GM15510 (cell line): ENCODE measurements around the gene OXT.
A peak's percentile ranks its signal among the peaks of the same experiment; 100 is the strongest.

Experiments used
- POLR2A ChIP-seq: IDR thresholded peaks from 3 replicates; pipeline ENCODE4 v1.6.1; 2011; ENCODE audit warnings: borderline replicate concordance; ENCODE audit not compliant: insufficient read length; ENCODE audit errors: extremely low read depth

The OXT gene

DNA sequence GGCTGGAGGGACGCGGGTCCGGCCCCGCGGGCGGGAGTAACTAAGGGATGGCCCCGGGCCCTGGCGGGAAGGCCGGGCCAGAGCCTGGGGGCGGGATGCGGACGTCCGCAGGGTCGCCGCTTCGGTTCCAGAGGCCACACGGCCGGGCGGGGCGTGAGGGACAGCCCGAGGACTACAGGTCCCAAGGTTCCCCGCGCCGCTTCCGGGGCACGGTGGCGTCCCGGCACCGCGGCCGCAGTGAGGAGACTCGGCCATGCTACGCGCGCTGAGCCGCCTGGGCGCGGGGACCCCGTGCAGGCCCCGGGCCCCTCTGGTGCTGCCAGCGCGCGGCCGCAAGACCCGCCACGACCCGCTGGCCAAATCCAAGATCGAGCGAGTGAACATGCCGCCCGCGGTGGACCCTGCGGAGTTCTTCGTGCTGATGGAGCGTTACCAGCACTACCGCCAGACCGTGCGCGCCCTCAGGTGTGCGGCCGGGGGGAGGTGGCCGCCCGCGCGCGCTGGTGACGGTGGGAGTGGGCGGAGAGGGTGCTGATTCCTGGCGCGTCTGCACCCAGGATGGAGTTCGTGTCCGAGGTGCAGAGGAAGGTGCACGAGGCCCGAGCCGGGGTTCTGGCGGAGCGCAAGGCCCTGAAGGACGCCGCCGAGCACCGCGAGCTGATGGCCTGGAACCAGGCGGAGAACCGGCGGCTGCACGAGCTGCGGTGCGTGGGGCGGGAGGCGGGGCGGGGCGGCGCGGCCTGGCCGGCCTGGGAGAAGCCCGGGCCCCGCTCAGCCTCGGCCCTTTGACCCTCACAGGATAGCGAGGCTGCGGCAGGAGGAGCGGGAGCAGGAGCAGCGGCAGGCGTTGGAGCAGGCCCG lies 25.4 kb upstream of the OXT start, which contains the start of gene MRPS26:
MRPS26 (plus strand) TSS at position 237 of the 861 bp plus-strand sequence; CDS start at position 254, 17 bp downstream.
- TF ChIP-seq POLR2A = peak; percentile 84

DNA sequence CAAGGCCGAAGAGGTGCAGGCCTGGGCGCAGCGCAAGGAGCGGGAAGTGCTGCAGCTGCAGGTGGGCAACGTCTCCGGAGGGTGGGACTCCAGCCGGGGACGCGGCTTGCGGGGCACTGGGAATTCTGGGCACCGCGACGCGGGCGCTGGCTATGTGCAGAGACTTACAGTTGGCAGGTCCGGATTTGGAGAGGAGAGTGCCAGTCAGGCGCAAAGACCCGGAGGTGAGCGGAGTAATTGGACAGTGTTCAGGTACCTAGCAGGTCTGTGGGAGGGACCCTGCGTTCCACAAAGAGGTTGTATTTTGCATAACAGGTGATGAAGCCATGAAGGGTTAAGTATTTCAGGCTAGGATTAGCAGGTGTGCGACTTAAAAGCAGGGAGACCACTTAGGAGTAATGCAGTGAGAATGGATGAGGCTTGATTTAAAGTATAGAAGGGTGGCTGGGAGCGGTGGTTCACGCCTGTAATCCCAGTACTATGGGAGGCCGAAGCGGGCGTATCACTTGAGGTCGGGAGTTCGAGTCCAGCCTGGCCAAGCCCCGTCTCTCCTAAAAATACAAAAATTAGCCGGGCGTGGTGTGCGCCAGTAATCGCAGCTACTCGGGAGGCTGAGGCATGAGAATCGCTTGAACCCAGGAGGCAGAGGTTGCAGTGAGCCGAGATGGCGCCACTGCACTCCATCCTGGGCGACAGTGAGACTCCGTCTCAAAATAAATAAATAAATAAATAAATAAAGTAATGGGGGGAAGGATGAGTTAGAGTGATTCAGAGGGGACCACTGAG lies 24.6 kb upstream of the OXT start:
- TF ChIP-seq POLR2A = no peak

GRCh38 chr20:3047486-3048419 lies 23.7 kb upstream of the OXT start:
- TF ChIP-seq POLR2A = no peak

DNA sequence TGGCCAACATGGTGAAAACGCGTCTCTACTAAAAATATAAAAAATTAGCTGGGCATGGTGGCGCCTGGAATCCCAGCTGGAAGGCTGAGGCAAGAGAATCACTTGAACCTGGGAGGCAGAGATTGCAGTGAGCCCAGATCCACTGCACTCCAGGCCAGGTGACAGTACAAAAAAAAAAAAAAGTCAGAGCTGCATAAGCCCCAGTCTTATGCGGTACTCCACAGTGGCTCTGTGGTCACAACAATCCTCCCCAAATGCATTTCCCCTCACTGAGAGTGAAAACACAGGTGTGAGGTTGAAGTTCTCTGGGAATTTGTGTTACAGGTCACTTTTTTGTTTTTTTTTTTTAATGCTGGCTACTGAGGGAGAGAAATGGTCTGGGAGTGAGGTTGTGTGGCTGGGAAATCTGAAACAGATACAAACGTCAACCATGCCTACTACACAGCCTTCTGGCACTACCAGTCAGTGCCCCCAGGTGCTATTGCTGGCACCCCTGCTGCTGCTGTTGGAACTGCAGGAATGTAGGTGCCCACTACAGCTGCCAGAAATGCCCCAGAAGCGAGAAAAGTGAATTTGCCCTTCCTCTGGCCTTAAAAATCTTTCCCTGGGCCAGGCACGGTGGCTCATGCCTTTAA lies 19.9 kb upstream of the OXT start:
- no peak for TF ChIP-seq POLR2A

GRCh38 chr20:3059489-3059888 lies 11.9 kb upstream of the OXT start:
- no peak for TF ChIP-seq POLR2A

DNA sequence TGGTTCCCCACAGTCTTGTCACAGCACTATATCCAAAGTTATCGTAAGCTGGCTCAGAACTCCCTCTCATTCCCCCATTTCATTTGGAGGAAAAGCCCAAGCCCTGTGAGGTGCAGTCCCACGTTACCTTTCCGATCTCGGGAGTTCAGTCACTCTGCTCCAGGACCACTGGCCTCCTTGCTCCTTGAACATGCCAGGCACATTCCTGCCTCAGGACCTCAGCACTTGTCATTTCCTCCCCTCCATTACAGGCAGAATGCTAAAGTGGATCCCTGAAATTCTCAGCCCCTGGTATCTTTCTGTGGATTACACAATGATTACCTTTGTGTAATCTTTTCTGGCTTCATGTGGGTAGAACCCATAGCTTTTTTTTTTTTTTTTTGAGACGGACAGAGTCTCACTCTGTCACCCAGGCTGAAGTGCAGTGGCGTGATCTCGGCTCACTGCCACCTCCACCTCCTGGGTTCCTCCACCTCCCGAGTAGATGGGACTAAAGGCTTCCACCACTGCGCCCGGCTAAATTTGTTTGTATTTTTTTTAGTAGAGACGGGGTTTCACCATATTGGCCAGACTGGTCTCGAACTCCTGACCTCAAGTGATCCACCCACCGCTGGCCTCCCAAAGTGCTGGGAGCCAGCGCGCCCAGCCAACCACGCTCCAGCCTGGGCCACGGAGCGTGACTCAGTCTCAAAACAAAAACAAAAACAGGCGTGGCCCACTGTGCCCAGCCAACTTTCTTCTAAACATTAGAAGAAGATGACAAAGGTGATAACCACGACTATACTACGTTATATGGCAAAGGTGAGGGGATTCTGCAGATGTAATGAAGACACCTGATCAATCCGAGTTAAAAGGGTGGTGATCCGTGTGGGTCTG lies 4.0 kb upstream of the OXT start:
- TF ChIP-seq POLR2A = no peak

DNA sequence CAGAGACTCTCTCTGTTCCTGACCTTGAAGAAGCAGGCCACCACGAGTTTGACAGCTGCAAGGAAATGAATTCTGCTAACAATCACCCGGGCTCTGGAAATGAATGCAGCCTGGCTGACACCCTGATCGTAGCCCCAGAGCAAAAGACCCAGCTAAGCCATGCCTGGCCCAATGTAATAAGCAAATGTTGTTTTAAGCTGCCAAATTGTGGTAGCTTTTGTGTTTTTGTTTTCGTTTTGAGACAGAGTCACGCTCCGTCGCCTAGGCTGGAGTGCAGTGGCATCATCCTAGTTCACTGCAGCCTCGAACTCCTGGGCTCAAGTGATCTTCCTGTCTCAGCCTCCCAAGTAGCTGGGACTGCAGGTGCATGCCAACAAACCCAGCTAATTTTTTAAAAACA lies 3.3 kb upstream of the OXT start:
- TF ChIP-seq POLR2A = no peak

DNA sequence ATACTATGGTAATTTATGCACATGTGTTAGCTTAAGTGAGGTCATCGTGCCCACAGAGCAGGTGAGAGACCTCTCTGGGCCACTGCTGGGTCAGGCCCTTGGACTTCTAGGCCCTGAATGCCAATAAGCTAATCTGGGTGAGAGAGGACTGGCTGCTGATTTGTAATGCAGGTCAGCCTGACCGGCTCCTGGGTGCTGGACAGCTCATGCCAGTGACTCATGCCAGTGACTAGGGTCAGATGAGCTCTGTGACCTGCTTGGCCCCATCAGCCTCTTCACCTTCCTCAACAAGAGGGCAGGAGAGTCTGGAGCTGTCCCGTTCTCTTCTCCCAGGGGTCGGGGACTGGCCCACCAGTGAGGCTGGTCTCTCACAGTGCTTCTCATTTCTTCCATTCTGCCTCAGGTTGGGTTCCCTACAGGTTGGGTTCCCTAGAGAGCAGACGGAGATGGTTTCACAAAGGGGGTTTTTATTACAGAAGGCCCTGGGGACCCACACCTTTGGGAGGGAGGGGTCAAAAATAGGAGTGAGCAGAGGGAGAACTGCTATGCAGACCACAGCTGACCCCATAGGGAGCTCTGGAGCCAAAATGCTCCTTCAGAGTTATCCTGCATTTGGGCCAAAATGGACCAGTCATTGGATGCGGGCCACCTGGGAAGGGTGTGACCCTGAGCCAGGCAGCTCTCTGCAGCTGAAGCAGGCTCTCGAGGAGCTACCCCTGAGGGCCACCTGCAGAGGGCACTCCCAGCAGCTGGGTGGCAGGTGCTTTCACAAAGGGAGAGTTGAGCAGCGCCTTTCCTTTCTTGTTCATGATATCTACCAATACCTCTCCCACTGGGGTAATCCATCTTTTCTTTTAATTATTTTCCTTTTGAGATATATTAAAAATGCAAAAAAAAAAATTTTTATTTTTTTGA lies 2.2 kb upstream of the OXT start:
- no peak for TF ChIP-seq POLR2A

GRCh38 chr20:3070725-3071124 lies 695 bp upstream of the OXT start:
- TF ChIP-seq POLR2A = no peak

- TF ChIP-seq POLR2A = no peak
These were observed 182 bp upstream of the OXT start for GRCh38 chr20:3071266-3071609.

DNA sequence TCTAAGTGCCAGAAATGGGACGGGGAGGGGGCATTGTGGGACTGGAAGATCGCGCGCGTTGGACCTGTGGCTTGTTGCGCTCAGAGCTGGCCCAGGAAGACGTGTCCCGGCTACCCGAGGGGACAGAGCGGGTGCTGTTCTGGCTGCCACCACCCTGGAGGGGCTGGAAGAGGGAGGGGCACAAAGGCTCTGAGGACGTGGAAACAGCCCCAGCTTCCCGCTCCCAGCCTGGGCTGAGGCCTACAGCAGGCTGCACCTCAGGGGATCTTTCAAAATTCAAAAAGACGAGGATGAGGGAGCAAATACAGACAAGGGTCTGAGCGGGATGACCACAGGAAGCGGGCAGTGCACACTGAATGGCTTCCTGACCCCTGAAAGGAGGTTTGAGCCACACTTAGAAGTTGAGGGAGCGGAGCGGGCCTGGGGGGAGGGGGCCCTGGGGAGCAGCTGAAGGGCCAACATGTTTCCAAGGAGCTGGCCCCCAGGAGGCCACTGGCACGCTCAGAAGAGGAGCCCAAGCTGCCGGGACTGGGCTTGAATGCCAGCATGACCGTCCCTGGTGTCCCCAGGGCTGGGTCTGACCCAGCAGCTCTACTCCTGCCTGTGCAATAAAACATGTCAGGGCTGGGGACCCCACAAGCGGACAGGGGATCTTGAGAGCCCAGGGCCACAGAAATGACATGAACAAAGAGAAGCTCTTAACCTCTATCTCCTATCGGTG lies 1.3 kb downstream of the OXT start:
- TF ChIP-seq POLR2A = no peak

GRCh38 chr20:3074812-3075211 lies 3.4 kb downstream of the OXT start:
- no peak for TF ChIP-seq POLR2A

GRCh38 chr20:3077618-3078134 lies 6.3 kb downstream of the OXT start:
- no peak for TF ChIP-seq POLR2A
